ENCODE data around the gene ZNF25.
"Not testable (repeated sequence)": the region's sequence is repeated elsewhere in the genome, so short reads cannot be mapped to it uniquely, and the experiment has no call there.

The ZNF25 gene

DNA sequence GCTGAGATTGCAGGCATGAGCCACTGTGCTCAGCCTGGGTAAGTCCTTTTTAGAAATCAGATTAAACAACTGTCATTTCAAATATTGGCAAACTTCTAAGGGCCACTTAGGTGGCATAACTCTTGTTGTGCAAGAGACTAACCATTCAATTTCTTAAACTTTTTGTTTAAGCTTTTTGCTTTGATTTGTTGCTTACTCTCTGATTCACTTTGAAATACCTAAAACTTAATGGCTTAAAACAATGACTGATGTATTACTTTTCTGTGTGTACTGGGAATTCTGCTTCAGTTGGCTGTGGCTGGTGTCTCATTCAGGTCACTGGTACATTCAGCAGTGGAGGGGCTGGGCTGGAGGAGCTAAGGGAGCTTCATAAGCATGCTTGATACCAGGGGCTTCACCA is 28.9 kb downstream of the ZNF25 start:
- DNase-seq (ENCODE audit: low read depth, low spot score): no peak

DNA sequence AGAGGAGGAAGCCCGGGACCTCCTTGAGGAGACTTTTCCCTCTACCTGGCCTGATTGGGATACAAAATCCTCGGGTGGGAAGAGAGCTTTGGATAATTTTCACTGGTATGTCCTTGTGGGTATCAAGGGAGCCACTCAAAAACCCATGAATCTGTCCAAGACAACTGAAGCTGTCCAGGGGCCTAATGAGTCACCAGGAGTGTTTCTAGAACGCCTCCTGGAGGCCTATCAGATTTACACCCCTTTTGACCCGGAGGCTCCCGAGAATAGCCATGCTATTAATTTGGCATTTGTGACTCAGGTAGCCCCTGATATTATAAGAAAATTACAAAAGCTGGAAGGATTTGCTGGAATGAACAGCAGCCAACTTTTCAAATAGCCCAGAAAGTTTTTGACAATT is 38.6 kb downstream of the ZNF25 start:
- DNase-seq (ENCODE audit: low read depth, low spot score): no peak

DNA sequence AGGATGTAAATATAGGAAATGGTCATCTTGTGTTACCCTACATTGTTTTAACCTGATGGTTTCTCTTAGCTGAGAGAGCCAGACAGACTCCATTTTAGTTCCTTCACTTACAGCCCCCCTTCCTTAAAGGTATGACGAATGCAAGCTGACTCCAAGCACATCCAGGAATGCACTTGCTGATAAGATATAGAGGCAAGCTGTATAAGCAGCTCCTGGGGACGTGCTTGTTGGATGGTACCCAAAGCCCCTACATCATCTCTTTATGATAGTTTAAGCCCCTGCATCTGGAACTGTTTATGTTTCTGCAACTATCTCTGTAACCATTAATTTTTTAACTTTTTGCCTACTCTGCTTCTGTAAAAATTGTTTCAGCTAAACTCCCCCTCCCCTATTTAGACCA is 41.7 kb downstream of the ZNF25 start:
- DNase-seq (ENCODE audit: low read depth, low spot score): no peak

DNA sequence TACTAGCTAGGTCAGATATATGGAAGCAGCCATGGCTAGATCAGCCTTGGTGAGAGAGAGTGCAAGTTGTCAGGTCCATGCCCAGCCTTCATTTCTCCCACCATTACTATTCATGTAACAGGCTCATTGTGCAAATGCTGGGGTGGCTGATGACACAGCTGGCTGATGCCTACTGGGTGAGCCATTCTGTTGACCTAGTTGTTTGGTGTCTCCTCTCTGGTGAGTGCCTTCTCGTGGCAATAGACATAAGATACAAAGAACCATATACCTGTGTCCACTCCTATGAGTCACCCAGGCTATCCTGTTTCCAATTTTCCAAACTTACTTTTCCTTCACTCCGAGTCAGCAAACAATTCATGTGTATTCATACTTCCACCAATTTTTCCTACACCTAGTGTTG is 46.0 kb downstream of the ZNF25 start:
- DNase-seq (ENCODE audit: low read depth, low spot score): no peak

DNA sequence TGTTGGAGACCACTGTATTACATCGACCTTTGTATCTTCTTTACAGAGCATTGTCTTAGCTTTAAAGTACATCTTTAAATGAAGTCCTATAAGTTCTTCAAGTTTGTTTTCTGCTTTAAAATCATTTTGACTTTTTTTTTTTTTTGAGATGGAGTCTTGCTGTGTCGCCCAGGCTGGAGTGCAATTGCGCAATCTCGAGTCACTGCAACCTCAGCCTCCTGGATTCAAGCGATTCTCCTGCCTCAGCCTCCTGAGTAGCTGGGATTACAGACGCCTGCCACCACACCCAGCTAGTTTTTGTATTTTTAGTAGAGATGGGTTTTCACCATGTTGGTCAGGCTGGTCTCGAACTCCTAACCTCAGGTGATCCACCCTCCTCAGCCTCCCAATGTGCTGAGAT is 68.3 kb downstream of the ZNF25 start:
- not testable (repeated sequence) for DNase-seq (ENCODE audit: low read depth, low spot score)

DNA sequence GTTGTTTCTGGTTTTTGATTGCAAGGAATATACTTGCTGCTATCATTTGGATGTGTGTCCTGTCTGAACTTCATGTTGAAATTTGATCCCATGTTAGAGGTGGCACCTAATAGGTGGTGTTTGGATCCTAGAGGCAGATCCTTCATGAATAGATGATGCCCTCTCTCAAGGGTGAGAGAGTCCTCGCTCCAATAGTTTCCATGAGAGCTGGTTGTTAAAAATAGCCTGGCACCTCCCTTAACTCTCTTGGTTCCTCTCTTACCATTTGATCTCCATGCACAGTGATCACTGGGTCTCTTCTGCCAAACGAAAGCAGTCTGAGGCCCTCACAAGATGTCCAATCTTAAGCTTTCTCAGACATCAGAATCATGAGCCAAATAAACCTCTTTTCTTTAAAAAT is 70.1 kb downstream of the ZNF25 start:
- no peak for DNase-seq (ENCODE audit: low read depth, low spot score)
